ENCODE results near the gene NOS3. TPM values are rescaled to one million over a fixed set of nuclear protein-coding genes. Genes with fewer than 3 reads are reported as not detected.
"Not testable (repeated sequence)": the region's sequence is repeated elsewhere in the genome, so short reads cannot be mapped to it uniquely, and the experiment has no call there.

The NOS3 gene
- total RNA-seq, 1 experiment from 2014 or later: 0.30 TPM

- no peak for DNase-seq (ENCODE audit: unreplicated experiment)
- Mint-ChIP-seq H3K4me1 (ENCODE audit: insufficient read depth, unreplicated experiment) (peaks cover 15% of the 10 kb centered on the region), H3K27ac (ENCODE audit: low read depth, unreplicated experiment) (no peak overlapping the region), H3K27me3 (ENCODE audit: insufficient read depth, unreplicated experiment) (no peaks in the 10 kb centered on the region), H3K36me3 (ENCODE audit: insufficient read depth, unreplicated experiment) (peaks cover 23% of the 10 kb centered on the region), H3K4me3 (ENCODE audit: unreplicated experiment) (no peak overlapping the region), H3K9me3 (ENCODE audit: unreplicated experiment) (no peaks in the 10 kb centered on the region)
- BruUV-seq (replicated peaks): no TSS peak
- TF ChIP-seq CTCF (IDR thresholded peaks at IDR 0.05; ENCODE audit: unreplicated experiment): no peak
- ChIA-PET POLR2A (interaction anchor here (0.7 to 1.6 kb wide), 2 partner anchors 12 to 39 kb away, joined by 3 to 11 read pairs; partner anchors contain the start of gene ABCB8), CTCF (interaction anchor here (0.6 to 1.3 kb wide), 3 partner anchors 70 to 988 kb away, joined by 3 to 6 read pairs (median 3); no protein-coding TSS in a partner anchor)
- intact Hi-C loops (cut with micrococcal nuclease): no loop called here
Observed at GRCh38 chr7:151039850-151040548, 49.2 kb downstream of the NOS3 start.

GRCh38 chr7:151040616-151041375 is 50.0 kb downstream of the NOS3 start:
- H3K27me3 Mint-ChIP-seq (ENCODE audit: insufficient read depth, unreplicated experiment): no peaks in the 10 kb centered on the region
- no peaks in the 10 kb centered on the region for H3K9me3 Mint-ChIP-seq (ENCODE audit: unreplicated experiment)
- H3K4me3 Mint-ChIP-seq (ENCODE audit: unreplicated experiment): no peak overlapping the region
- H3K36me3 Mint-ChIP-seq (ENCODE audit: insufficient read depth, unreplicated experiment): peaks cover 24% of the 10 kb centered on the region
- intact Hi-C loops (cut with micrococcal nuclease): no loop called here
- CTCF ChIA-PET: interaction anchor here (0.6 to 0.8 kb wide), 2 partner anchors 11 to 221 kb away, joined by 3 to 4 read pairs; no protein-coding TSS in a partner anchor
- no TSS peak for BruUV-seq (replicated peaks)
- POLR2A ChIA-PET: no interaction called here
- no peak overlapping the region for H3K27ac Mint-ChIP-seq (ENCODE audit: low read depth, unreplicated experiment)
- TF ChIP-seq CTCF (IDR thresholded peaks at IDR 0.05; ENCODE audit: unreplicated experiment): no peak
- H3K4me1 Mint-ChIP-seq (ENCODE audit: insufficient read depth, unreplicated experiment): peaks cover 15% of the 10 kb centered on the region
- DNase-seq (ENCODE audit: unreplicated experiment): no peak

GRCh38 chr7:151043449-151043848 is 52.6 kb downstream of the NOS3 start:
- H3K27ac Mint-ChIP-seq (ENCODE audit: low read depth, unreplicated experiment); intact Hi-C loops (cut with micrococcal nuclease); H3K27me3 Mint-ChIP-seq (ENCODE audit: insufficient read depth, unreplicated experiment); POLR2A ChIA-PET; DNase-seq (ENCODE audit: unreplicated experiment); H3K4me3 Mint-ChIP-seq (ENCODE audit: unreplicated experiment); H3K9me3 Mint-ChIP-seq (ENCODE audit: unreplicated experiment); BruUV-seq (replicated peaks); CTCF ChIA-PET: not testable (repeated sequence)
- Mint-ChIP-seq H3K36me3 (ENCODE audit: insufficient read depth, unreplicated experiment) (peaks cover 17% of the 10 kb centered on the region), H3K4me1 (ENCODE audit: insufficient read depth, unreplicated experiment) (peaks cover 25% of the 10 kb centered on the region)

- intact Hi-C loops (cut with micrococcal nuclease): no loop called here
- H3K27ac Mint-ChIP-seq (ENCODE audit: low read depth, unreplicated experiment): no peak overlapping the region
- H3K9me3 Mint-ChIP-seq (ENCODE audit: unreplicated experiment): no peaks in the 10 kb centered on the region
- POLR2A ChIA-PET: no interaction called here
- no TSS peak for BruUV-seq (replicated peaks)
- no peaks in the 10 kb centered on the region for H3K27me3 Mint-ChIP-seq (ENCODE audit: insufficient read depth, unreplicated experiment)
- no peak for DNase-seq (ENCODE audit: unreplicated experiment)
- H3K36me3 Mint-ChIP-seq (ENCODE audit: insufficient read depth, unreplicated experiment): peaks cover 17% of the 10 kb centered on the region
- TF ChIP-seq CTCF (IDR thresholded peaks at IDR 0.05; ENCODE audit: unreplicated experiment): no peak
- CTCF ChIA-PET: no interaction called here
- peaks cover 20% of the 10 kb centered on the region for H3K4me1 Mint-ChIP-seq (ENCODE audit: insufficient read depth, unreplicated experiment)
- no peak overlapping the region for H3K4me3 Mint-ChIP-seq (ENCODE audit: unreplicated experiment)
Observed at GRCh38 chr7:151043959-151044358, 53.1 kb downstream of the NOS3 start.

All from MCF 10A (cell line).